PC-9 (cell line): ENCODE data around the gene ERBB2.

Source experiments
- EZH2 ChIP-seq: fragments of 200-600 bp; sonication (generic); IDR thresholded peaks from 2 replicates; pipeline ENCODE4 v1.8.0; 2017; ENCODE audit warnings: antibody characterized with exemption, low read depth
- TF ChIP-seq, protein P1 (sequence below): fragments of 200-600 bp; sonication (generic); conservative IDR thresholded peaks from 2 replicates; pipeline ENCODE4 v1.6.1; 2017; ENCODE audit warnings: mixed run types, antibody characterized with exemption, mild to moderate bottlenecking, moderate library complexity

DNA sequence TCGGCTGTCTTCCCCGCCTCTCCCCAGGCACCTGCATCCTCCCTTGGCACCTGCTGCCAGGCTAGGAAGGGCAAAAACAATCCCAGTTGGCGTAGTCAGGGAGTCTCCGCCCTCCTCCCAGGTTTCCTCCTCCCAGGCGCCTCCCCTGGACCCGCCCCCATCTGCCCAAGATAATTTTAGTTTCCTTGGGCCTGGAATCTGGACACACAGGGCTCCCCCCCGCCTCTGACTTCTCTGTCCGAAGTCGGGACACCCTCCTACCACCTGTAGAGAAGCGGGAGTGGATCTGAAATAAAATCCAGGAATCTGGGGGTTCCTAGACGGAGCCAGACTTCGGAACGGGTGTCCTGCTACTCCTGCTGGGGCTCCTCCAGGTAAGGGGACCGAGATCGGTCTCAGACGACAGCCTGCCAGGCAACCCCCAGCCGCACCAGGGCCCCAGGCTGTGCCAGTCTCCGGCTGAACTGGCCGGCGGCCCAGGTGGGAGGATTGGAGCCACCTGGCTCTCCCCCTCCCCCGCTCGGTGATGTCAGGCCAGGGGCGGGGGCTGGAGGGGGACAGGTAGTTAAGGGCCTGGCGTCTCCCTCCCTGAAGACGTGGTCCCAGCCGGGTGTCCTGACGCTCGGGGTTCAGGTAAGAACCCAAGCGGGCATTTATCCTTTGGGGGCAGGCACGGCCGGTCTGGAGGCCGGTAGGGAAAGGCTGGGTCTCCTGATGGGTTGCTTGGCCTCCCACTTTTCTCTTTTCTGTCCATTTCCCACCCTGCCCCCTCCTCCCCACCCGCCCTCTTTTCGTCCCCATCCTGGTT lies 38.1 kb downstream of the ERBB2 start, which contains the start of gene GRB7:
- TF ChIP-seq, protein P1, sequence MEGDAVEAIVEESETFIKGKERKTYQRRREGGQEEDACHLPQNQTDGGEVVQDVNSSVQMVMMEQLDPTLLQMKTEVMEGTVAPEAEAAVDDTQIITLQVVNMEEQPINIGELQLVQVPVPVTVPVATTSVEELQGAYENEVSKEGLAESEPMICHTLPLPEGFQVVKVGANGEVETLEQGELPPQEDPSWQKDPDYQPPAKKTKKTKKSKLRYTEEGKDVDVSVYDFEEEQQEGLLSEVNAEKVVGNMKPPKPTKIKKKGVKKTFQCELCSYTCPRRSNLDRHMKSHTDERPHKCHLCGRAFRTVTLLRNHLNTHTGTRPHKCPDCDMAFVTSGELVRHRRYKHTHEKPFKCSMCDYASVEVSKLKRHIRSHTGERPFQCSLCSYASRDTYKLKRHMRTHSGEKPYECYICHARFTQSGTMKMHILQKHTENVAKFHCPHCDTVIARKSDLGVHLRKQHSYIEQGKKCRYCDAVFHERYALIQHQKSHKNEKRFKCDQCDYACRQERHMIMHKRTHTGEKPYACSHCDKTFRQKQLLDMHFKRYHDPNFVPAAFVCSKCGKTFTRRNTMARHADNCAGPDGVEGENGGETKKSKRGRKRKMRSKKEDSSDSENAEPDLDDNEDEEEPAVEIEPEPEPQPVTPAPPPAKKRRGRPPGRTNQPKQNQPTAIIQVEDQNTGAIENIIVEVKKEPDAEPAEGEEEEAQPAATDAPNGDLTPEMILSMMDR = no peak
- TF ChIP-seq EZH2 = no peak
